GM06990 (cell line): ENCODE results near the gene ARRDC1.
A peak's percentile ranks its signal among the peaks of the same experiment; 100 is the strongest.

Experiments
- DNase-seq: peaks from one replicate; pipeline ENCODE4 v3.0.0-alpha.2; 2011; ENCODE audit not compliant: insufficient read length; ENCODE audit errors: extremely low read depth
- H3K27me3 ChIP-seq: replicated peaks from 2 replicates; pipeline ENCODE4 v1.6.0; 2011; ENCODE audit warnings: low read length; ENCODE audit not compliant: control insufficient read depth, insufficient read depth
- H3K36me3 ChIP-seq: 2 replicates; pipeline ENCODE4 v1.5.1; 2011; ENCODE audit warnings: low read length; ENCODE audit not compliant: control insufficient read depth, insufficient read depth
- H3K4me3 ChIP-seq: replicated peaks from 2 replicates; pipeline ENCODE4 v1.5.1; 2011; ENCODE audit warnings: low read depth, mild to moderate bottlenecking, control low read depth, low read length
- CTCF ChIP-seq: IDR thresholded peaks from 2 replicates; pipeline ENCODE4 v1.5.1; 2011; ENCODE audit warnings: low read length, control low read depth, mild to moderate bottlenecking, inconsistent platforms; ENCODE audit not compliant: insufficient read depth, poor library complexity, severe bottlenecking

ARRDC1 gene

GRCh38 chr9:137578518-137579258 is 26.8 kb upstream of the ARRDC1 start, which contains the start of gene DPH7:
Gene DPH7 (minus strand): TSS chr9:137578925. CDS start chr9:137578777, 148 bp downstream.
- peak within 1 kb of the TSS; percentile 93 for H3K4me3 ChIP-seq
- peaks cover 21% of the 10 kb centered on the region for H3K36me3 ChIP-seq
- peak; percentile 92 for TF ChIP-seq CTCF
- H3K27me3 ChIP-seq: no peaks in the 10 kb centered on the region
- DNase-seq: peak; percentile 92

- Histone ChIP-seq H3K4me3 (peak overlapping the region; percentile 51), H3K36me3 (peaks cover 20% of the 10 kb centered on the region), H3K27me3 (no peaks in the 10 kb centered on the region)
- DNase-seq: no peak
- TF ChIP-seq CTCF: no peak
These were observed 26.3 kb upstream of the ARRDC1 start for GRCh38 chr9:137579259-137579604.

- peaks cover 14% of the 10 kb centered on the region for H3K36me3 ChIP-seq
- TF ChIP-seq CTCF: no peak
These were observed 25.1 kb upstream of the ARRDC1 start for GRCh38 chr9:137580209-137580953.

GRCh38 chr9:137580954-137581322 is 24.5 kb upstream of the ARRDC1 start:
- DNase-seq: no peak
- no peak for TF ChIP-seq CTCF
- Histone ChIP-seq H3K4me3 (no peak overlapping the region), H3K27me3 (no peaks in the 10 kb centered on the region), H3K36me3 (peaks cover 17% of the 10 kb centered on the region)

More at GRCh38 chr9:137580209-137580953, 25.1 kb upstream of the ARRDC1 start:
- DNase-seq: no peak
- Histone ChIP-seq H3K4me3 (no peak overlapping the region), H3K27me3 (no peaks in the 10 kb centered on the region)

GRCh38 chr9:137581361-137582285 is 23.9 kb upstream of the ARRDC1 start:
- TF ChIP-seq CTCF: no peak
- Histone ChIP-seq H3K36me3 (peaks cover 17% of the 10 kb centered on the region), H3K4me3 (no peak overlapping the region), H3K27me3 (no peaks in the 10 kb centered on the region)
- no peak for DNase-seq
